OCI-LY7 (cell line): ENCODE results near the gene USH2A.
"Not testable (repeated sequence)": the region's sequence is repeated elsewhere in the genome, so short reads cannot be mapped to it uniquely, and the experiment has no call there.

ENCODE experiments used
- EZH2phosphoT487 ChIP-seq: fragments of 200-600 bp; sonication (generic); IDR thresholded peaks from 2 replicates; pipeline ENCODE4 v1.6.1; 2018; ENCODE audit warnings: low read depth, borderline replicate concordance, mild to moderate bottlenecking, mixed run types, antibody characterized with exemption, low read length, moderate library complexity, mixed read lengths
- TF ChIP-seq, protein P1 (sequence below): fragments of 200-600 bp; sonication (generic); conservative IDR thresholded peaks from 2 replicates; pipeline ENCODE4 v1.5.1; 2014; ENCODE audit warnings: mild to moderate bottlenecking, antibody characterized with exemption, low read length, moderate library complexity, mixed read lengths

DNA sequence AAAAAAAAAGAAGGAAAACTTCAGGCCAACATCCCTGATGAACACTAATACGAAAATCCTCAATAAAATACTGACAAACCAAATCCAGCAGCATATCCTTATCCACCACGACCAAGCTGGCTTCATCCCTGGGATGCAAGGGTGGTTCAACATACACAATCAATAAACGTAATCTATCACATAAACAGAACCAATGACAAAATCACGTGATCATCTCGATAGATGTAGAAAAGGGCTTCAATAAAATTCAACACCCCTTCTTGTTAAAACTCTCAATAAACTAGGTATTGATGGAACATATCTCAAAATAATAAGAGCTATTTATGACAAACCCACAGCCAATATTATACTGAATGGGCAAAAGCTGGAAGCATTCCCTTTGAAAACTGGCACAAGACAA is 82.7 kb downstream of the USH2A start:
- TF ChIP-seq, protein P1, sequence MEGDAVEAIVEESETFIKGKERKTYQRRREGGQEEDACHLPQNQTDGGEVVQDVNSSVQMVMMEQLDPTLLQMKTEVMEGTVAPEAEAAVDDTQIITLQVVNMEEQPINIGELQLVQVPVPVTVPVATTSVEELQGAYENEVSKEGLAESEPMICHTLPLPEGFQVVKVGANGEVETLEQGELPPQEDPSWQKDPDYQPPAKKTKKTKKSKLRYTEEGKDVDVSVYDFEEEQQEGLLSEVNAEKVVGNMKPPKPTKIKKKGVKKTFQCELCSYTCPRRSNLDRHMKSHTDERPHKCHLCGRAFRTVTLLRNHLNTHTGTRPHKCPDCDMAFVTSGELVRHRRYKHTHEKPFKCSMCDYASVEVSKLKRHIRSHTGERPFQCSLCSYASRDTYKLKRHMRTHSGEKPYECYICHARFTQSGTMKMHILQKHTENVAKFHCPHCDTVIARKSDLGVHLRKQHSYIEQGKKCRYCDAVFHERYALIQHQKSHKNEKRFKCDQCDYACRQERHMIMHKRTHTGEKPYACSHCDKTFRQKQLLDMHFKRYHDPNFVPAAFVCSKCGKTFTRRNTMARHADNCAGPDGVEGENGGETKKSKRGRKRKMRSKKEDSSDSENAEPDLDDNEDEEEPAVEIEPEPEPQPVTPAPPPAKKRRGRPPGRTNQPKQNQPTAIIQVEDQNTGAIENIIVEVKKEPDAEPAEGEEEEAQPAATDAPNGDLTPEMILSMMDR = not testable (repeated sequence)
- TF ChIP-seq EZH2phosphoT487 = not testable (repeated sequence)
